ENCODE data around the gene DDX24. TPM values are rescaled to one million over a fixed set of nuclear protein-coding genes. Genes with fewer than 3 reads are reported as not detected.

Gene DDX24
- polyA plus RNA-seq, 2 of the 4 experiments (the other 2 are of a cell fraction), result 121 to 161 TPM

DNA sequence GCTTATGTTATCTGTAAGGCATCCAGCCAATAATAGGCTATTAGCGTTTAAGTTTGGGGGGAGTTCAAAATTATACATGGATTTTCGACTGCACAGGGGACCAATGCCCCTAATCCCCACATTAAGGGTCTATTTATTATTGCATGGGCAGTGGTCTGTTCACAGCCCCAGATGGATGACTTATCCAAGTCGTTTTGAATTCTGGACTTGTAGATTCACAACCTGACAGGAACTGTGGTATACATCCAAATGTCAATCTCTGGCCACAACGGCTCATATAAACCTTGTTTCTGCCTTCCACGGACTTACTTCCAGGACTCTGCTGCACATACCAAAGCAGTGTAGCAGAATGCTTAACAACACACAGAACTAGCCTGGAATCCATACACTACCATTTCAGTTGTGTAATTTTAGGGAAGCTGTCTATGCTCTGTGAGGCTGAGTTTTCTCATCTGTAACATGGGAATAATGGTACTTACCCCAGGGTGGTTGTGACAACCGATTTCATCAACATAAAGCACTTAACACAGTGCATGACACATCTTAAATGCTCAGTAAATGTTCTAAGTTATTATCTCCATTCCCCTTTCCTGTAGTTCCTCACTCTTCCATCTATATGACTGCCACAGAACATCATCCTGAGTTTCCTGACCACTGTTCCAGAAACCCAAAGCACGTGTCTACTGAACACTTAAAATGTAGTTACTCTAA, 3.7 kb downstream of the DDX24 start:
- ATAC-seq, result no peak
- no peak for FAIRE-seq
- Histone ChIP-seq H3K4me3 (no peak overlapping the region), H3K4me2 (no peak overlapping the region), H3K27ac (no peak overlapping the region), H3K4me1 (peaks cover 14% of the 10 kb centered on the region), H3K9me3 (peaks cover 44% of the 10 kb centered on the region)
- ChIA-PET POLR2A (no interaction called here), CTCF (interaction anchor here (1.1 kb wide), 1 partner anchor 27 kb away, joined by 3 read pairs; no protein-coding TSS in a partner anchor)
- WGBS (ENCODE audit: missing lambda C conversion rate), result 86% methylated on average over 7 of the region's 7 CpGs
- no peak for DNase-seq (ENCODE audit: low read depth in 1 of 2, low spot score in 1 of 2)
- TF ChIP-seq EP300 (IDR thresholded peaks at IDR 0.05), result no peak

GRCh38 chr14:94075008-94075407, 6.0 kb downstream of the DDX24 start:
- WGBS (ENCODE audit: missing lambda C conversion rate), result 95% methylated on average over 2 of the region's 2 CpGs

More at GRCh38 chr14:94075008-94075407, 6.0 kb downstream of the DDX24 start:
- H3K9me3 ChIP-seq, result peaks cover 55% of the 10 kb centered on the region
- DNase-seq (ENCODE audit: low read depth in 1 of 2, low spot score in 1 of 2), result no peak
- no peak overlapping the region for H3K4me2 ChIP-seq
- TF ChIP-seq RCOR1 (IDR thresholded peaks at IDR 0.05; ENCODE audit: low read depth, low read length) (no peak), ESRRA (IDR thresholded peaks at IDR 0.05; ENCODE audit: borderline replicate concordance, low read length) (no peak), MAX (IDR thresholded peaks at IDR 0.05) (no peak), CHD4 (IDR thresholded peaks at IDR 0.05; ENCODE audit: borderline replicate concordance) (no peak), BHLHE40 (IDR thresholded peaks at IDR 0.05; ENCODE audit: low read depth, low read length) (no peak), TFCP2L1 (CRISPR knock-in tag; IDR thresholded peaks at IDR 0.05) (no peak), POLR2AphosphoS2 (conservative IDR thresholded peaks at IDR 0.05; ENCODE audit: low read length) (no peak), EHF (CRISPR knock-in tag; IDR thresholded peaks at IDR 0.05) (no peak), KDM5A (IDR thresholded peaks at IDR 0.05) (no peak), BCL3 (IDR thresholded peaks at IDR 0.05) (no peak), REST (IDR thresholded peaks at IDR 0.05) (no peak), CHD2 (IDR thresholded peaks at IDR 0.05; ENCODE audit: low read length, partially characterized antibody) (no peak), RAD21 (conservative IDR thresholded peaks at IDR 0.05 in 1 of 2, IDR thresholded peaks at IDR 0.05 in 1 of 2) (no peak), JUN (IDR thresholded peaks at IDR 0.05) (no peak), RFX5 (IDR thresholded peaks at IDR 0.05) (no peak), NPAS2 (CRISPR knock-in tag; IDR thresholded peaks at IDR 0.05; ENCODE audit: borderline replicate concordance) (no peak)
- TF ChIP-seq, protein P1, sequence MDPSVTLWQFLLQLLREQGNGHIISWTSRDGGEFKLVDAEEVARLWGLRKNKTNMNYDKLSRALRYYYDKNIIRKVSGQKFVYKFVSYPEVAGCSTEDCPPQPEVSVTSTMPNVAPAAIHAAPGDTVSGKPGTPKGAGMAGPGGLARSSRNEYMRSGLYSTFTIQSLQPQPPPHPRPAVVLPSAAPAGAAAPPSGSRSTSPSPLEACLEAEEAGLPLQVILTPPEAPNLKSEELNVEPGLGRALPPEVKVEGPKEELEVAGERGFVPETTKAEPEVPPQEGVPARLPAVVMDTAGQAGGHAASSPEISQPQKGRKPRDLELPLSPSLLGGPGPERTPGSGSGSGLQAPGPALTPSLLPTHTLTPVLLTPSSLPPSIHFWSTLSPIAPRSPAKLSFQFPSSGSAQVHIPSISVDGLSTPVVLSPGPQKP (IDR thresholded peaks at IDR 0.05; ENCODE audit: low read depth, low read length), result no peak
- POLR2A ChIA-PET, result no interaction called here
- H3K27ac ChIP-seq, result no peak overlapping the region
- H3K4me1 ChIP-seq, result peaks cover 8% of the 10 kb centered on the region
- FAIRE-seq, result no peak
- no peak for ATAC-seq
- H3K4me3 ChIP-seq, result no peak overlapping the region
- CTCF ChIA-PET, result no interaction called here

Measured in A549 (cell line).